HepG2 (cell line): ENCODE results near the gene KCNG4. TPM values are rescaled to one million over a fixed set of nuclear protein-coding genes. Genes with fewer than 3 reads are reported as not detected.

Experiments used
- ATAC-seq: fragments of 200-7000 bp; cut with Tn5 transposase; 3 replicates; pipeline ENCODE4 v1.9.1; 2020; ENCODE audit warnings: mild to moderate bottlenecking, moderate library complexity
- BruUV-seq: library from RNA; stranded (reverse); fragments of 400-500 nt; replicated peaks from 2 replicates; lab custom pipeline; 2021; lab: Mats Ljungman, UMichigan
- CTCF ChIA-PET: fragments of 300-600 bp; formaldehyde crosslinking; extraction: SDS; loops from one replicate; lab custom pipeline; 2021; ENCODE audit warnings: low total read pairs, inconsistent platforms, low intra/inter-chr PET ratio; lab: Yijun Ruan, JAX
- POLR2A ChIA-PET: fragments of 350-600 bp; sonication (Branson Sonifier 250); formaldehyde crosslinking; loops from one replicate; lab custom pipeline; 2020; ENCODE audit warnings: antibody characterized with exemption, inconsistent platforms; lab: Yijun Ruan, JAX
- DNase-seq: peaks from one replicate; pipeline ENCODE4 v3.0.0-alpha.2; 2015; ENCODE audit warnings: low spot score
- FAIRE-seq: peaks from 3 replicates; lab custom pipeline; 2011; peaks lifted over from hg19 to GRCh38; lab: Jason Lieb, UNC
- H2AFZ ChIP-seq: one replicate; pipeline ENCODE4 v1.6.1; 2011; ENCODE audit warnings: low read length, inconsistent platforms
- H3K27ac ChIP-seq: fragments of 300-600 bp; 3 replicates; pipeline ENCODE4 v1.8.0; 2011; ENCODE audit warnings: mixed run types, mild to moderate bottlenecking, mixed read lengths, low read length, inconsistent platforms; ENCODE audit not compliant: insufficient read depth; ENCODE audit errors: extremely low read length
- H3K27me3 ChIP-seq, 2 experiments: fragments of 200-600 bp in 1 of 2; 2 replicates in 1 of 2; 3 replicates in 1 of 2; pipeline versions ENCODE4 v1.6.0 to v1.8.0; 2011; ENCODE audit warnings: low read length in 2 of 2, mild to moderate bottlenecking in 2 of 2, moderate library complexity in 2 of 2, inconsistent platforms in 1 of 2; ENCODE audit not compliant: insufficient read depth in 2 of 2, control insufficient read depth in 1 of 2
- H3K36me3 ChIP-seq, 2 experiments: fragments of 200-600 bp in 1 of 2; replicated peaks in 1 of 2; 2 replicates in 1 of 2; 3 replicates in 1 of 2; pipeline versions ENCODE4 v1.5.1 to v1.8.0; 2011; ENCODE audit warnings: low read length in 2 of 2, inconsistent platforms in 1 of 2; ENCODE audit not compliant: insufficient read depth in 2 of 2, control insufficient read depth in 1 of 2
- H3K4me1 ChIP-seq: 2 replicates; pipeline ENCODE4 v1.5.1; 2012; ENCODE audit warnings: low read length, inconsistent platforms; ENCODE audit not compliant: insufficient read depth
- H3K4me2 ChIP-seq: 2 replicates; pipeline ENCODE4 v1.6.0; 2011; ENCODE audit warnings: low read depth, low read length, inconsistent platforms
- H3K4me3 ChIP-seq, 3 experiments: fragments of 200-600 bp in 1 of 3; sonication (generic), shearing (Covaris generic) in 1 of 3; replicated peaks in 1 of 3; 2 replicates each; pipeline ENCODE4 v1.5.1; 2011 to 2016; ENCODE audit warnings: low read length in 3 of 3, inconsistent platforms in 2 of 3, low read depth in 2 of 3, mild to moderate bottlenecking in 2 of 3, control low read depth in 1 of 3, mixed read lengths in 1 of 3; ENCODE audit not compliant: insufficient read depth in 1 of 3
- H3K79me2 ChIP-seq: one replicate; pipeline ENCODE4 v1.6.1; 2011; ENCODE audit warnings: low read length, inconsistent platforms; ENCODE audit not compliant: insufficient read depth
- H3K9ac ChIP-seq: 2 replicates; pipeline ENCODE4 v1.6.0; 2011; ENCODE audit warnings: mild to moderate bottlenecking, low read depth, low read length, inconsistent platforms; ENCODE audit not compliant: insufficient read depth
- H3K9me3 ChIP-seq: 2 replicates; pipeline ENCODE4 v1.5.1; 2012; ENCODE audit warnings: mild to moderate bottlenecking, low read length
- H4K20me1 ChIP-seq: 2 replicates; pipeline ENCODE4 v1.6.0; 2011; ENCODE audit warnings: inconsistent platforms, mild to moderate bottlenecking, low read length, moderate library complexity; ENCODE audit not compliant: insufficient read depth
- DBP ChIP-seq: sonication (generic); formaldehyde crosslinking; IDR thresholded peaks from 2 replicates; pipeline ENCODE4 v1.4.0; 2020; ENCODE audit warnings: missing genetic modification reagents; ENCODE audit errors: not compliant biosample characterization
- FOXP4 ChIP-seq: sonication (generic); formaldehyde crosslinking; IDR thresholded peaks from 2 replicates; pipeline ENCODE4 v1.4.0; 2020; ENCODE audit warnings: missing genetic modification reagents
- HBP1 ChIP-seq: IDR thresholded peaks from 2 replicates; pipeline ENCODE4 v1.6.1; 2016; ENCODE audit warnings: low read depth, control low read depth
- HDAC1 ChIP-seq: sonication (generic); formaldehyde crosslinking; IDR thresholded peaks from 2 replicates; pipeline ENCODE4 v1.5.1; 2020; ENCODE audit warnings: mild to moderate bottlenecking, missing genetic modification reagents
- HDAC2 ChIP-seq: sonication (generic); formaldehyde crosslinking; IDR thresholded peaks from 2 replicates; pipeline ENCODE4 v1.4.0; 2020; ENCODE audit warnings: missing genetic modification reagents
- JUN ChIP-seq: sonication (generic); formaldehyde crosslinking; IDR thresholded peaks from 2 replicates; pipeline ENCODE4 v1.4.0; 2020; ENCODE audit warnings: mild to moderate bottlenecking, missing genetic modification reagents
- ZNF274 ChIP-seq: sonication (generic); formaldehyde crosslinking; IDR thresholded peaks from 2 replicates; pipeline ENCODE4 v1.5.1; 2020; ENCODE audit warnings: mild to moderate bottlenecking, missing genetic modification reagents
- WGBS: methylation state at CpG from one replicate; pipeline ENCODE4 v1.1.6; 2017; ENCODE audit warnings: low lambda C conversion rate; 5-methylcytosine and 5-hydroxymethylcytosine counted together
- in situ Hi-C: cut with HindIII; loops from 2 replicates; pipeline ENCODE4 v1.10.0; 2017; ENCODE audit warnings: low pct_unique_long_range_greater_than_20kb; ENCODE audit not compliant: extremely low pct_ligation_motif_present
- intact Hi-C: fragments of 100-400 bp; cut with micrococcal nuclease; formaldehyde crosslinking; loops from one replicate; pipeline ENCODE4 v1.10.0; 2022; ENCODE audit not compliant: unreplicated experiment
- polyA plus RNA-seq, 8 experiments: library from polyadenylated mRNA; depleted of rRNA in 3 of 8; stranded (reverse) in 7 of 8; unstranded in 1 of 8; fragments of >200 nt; fragmentation: Illumina TruSeq in 4 of 8; extraction: Trizol in 4 of 8; gene quantifications; 2 replicates each; pipeline versions ENCODE4 v1.2.1 to v1.2.3, GENCODE V29; 2011 to 2016; ENCODE audit warnings: low read depth in 4 of 8, missing spikeins in 1 of 8, mixed read lengths in 1 of 8; ENCODE audit not compliant: insufficient read depth in 1 of 8
- total RNA-seq, 5 experiments: library from RNA; depleted of rRNA; stranded (reverse); fragments of >200 nt; fragmentation: Illumina TruSeq; extraction: Trizol; gene quantifications; 2 replicates each; pipeline ENCODE4 v1.2.3, GENCODE V29; 2016; ENCODE audit warnings: low read depth in 1 of 5

Gene KCNG4
- total and polyA plus RNA-seq, 2 of the 13 experiments (the other 11 are each of a cell fraction or from before 2014, with no cell fraction given), result not detected

- Histone ChIP-seq H3K9ac (no peak overlapping the region), H3K4me2 (no peak overlapping the region), H3K27ac (no peak overlapping the region), H2AFZ (no peak overlapping the region), H3K4me1 (peaks cover 14% of the 10 kb centered on the region), H3K9me3 (no peaks in the 10 kb centered on the region), H3K27me3 (no peaks in the 10 kb centered on the region), H3K36me3 (peaks cover 25 to 50% of the 10 kb centered on the region in 2 experiments; a peak in 4 of 5 replicates), H3K79me2 (peaks cover 25% of the 10 kb centered on the region), H4K20me1 (no peaks in the 10 kb centered on the region), H3K4me3 (no peak overlapping the region)
- ATAC-seq, result no peak
- POLR2A ChIA-PET, result no interaction called here
- TF ChIP-seq DBP (CRISPR knock-in tag) (no peak), HBP1 (CRISPR knock-in tag) (no peak), HDAC2 (CRISPR knock-in tag) (no peak), JUN (CRISPR knock-in tag) (no peak), ZNF274 (CRISPR knock-in tag) (no peak), HDAC1 (CRISPR knock-in tag) (no peak), FOXP4 (CRISPR knock-in tag) (no peak)
- CTCF ChIA-PET, result no interaction called here
- BruUV-seq, result no TSS peak
- FAIRE-seq, result no peak
- DNase-seq, result no peak
- in situ Hi-C loops (loop anchor here (25.0 kb wide), 1 partner anchor 221 kb away; the partner anchor contains the start of genes NECAB2 and OSGIN1), intact Hi-C loops (no loop called here)
- 93% methylated on average over 5 of the region's 5 CpGs for WGBS
Measured at GRCh38 chr16:84183572-84183875, 56.3 kb downstream of the KCNG4 start.
